Thyroid gland (tissue), 4 donors: ENCODE measurements around the gene ZNF579.

Experiments
- CTCF ChIP-seq, 6 experiments: fragments of 200-600 bp in 3 of 6; fragments of 450-650 bp in 3 of 6; sonication (generic) in 3 of 6; IDR thresholded peaks; one replicate each; pipeline ENCODE4 v1.5.1; 2016 to 2019; ENCODE audit warnings: antibody characterized with exemption in 6 of 6, mild to moderate bottlenecking in 2 of 6, inconsistent platforms in 1 of 6, moderate library complexity in 1 of 6
- POLR2A ChIP-seq, 2 donors: fragments of 450-650 bp; IDR thresholded peaks; one replicate each; pipeline ENCODE4 v1.6.1; 2017; ENCODE audit warnings: antibody characterized with exemption in 2 of 2, mild to moderate bottlenecking in 2 of 2, moderate library complexity in 1 of 2

- TF ChIP-seq CTCF (IDR thresholded peaks at IDR 0.05) (no peak), POLR2A (IDR thresholded peaks at IDR 0.05) (no peak)
Observed at GRCh38 chr19:55615543-55616394, 35.1 kb upstream of the ZNF579 start.
